GM19238 (cell line): ENCODE data around the gene IFI44.

Experiments used
- DNase-seq: peaks from one replicate; pipeline ENCODE4 v3.0.0; 2011; ENCODE audit warnings: low spot score; ENCODE audit not compliant: insufficient read length

IFI44 gene

DNA sequence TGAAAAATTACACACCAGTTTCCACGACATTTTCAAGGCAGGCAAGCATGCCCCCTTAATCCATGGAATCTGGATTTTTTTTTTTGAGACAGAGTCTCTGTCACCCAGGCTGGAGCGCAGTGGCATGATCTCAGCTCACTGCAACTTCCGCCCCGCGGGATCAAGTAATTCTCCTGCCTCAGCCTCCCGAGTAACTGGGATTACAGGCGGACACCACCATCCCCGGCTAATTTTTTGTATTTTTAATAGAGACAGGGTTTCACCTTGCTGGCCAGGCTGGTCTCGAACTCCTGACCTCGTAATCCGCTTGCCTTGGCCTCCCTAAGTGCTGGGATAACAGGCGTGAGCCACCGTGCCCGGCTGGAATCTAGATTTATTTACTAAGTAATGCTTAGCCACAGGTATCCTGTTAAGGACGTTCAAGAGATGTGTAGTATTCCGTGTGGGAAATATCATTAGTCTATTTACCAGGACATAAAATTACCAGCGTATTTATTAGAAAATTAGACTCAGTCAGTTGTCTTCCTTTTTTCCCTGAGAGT, 2.5 kb downstream of the IFI44 start:
- no peak for DNase-seq

DNA sequence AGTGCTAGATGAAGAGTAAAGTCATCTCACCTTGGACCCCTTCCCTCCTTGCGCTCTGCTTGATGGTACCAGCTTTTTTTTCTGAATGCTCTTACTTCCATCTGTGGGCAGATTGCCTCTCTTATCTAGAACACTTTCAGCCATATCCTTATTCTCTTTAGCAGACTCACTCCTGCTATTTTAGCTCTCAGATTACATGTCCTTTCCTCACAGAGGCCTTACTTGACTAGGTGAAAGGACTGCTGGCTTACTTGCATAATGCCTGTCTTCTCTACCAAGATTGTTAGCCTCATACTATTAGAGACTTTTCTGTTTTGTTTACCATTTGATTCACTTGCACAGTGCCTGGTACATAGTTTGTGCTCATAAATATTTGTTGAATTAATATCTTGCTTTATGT, 9.3 kb downstream of the IFI44 start:
- DNase-seq: no peak

DNA sequence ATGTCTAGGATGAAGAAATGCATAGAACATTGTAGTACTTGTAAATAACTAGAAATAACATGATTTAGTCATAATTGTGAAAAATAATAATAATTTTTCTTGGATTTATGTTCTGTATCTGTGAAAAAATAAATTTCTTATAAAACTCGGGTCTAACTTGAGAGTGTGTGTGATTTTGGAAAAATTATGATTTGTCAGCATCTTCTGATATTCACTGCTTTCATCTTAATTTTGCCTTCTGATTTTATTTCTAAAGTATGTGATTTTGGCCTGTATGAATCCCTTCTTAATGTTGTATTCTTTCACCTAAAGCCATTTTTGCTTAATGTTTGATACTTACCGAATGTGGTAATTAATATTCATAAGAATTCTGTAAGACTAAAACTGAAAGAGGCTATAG, 14.3 kb downstream of the IFI44 start:
- DNase-seq: no peak

DNA sequence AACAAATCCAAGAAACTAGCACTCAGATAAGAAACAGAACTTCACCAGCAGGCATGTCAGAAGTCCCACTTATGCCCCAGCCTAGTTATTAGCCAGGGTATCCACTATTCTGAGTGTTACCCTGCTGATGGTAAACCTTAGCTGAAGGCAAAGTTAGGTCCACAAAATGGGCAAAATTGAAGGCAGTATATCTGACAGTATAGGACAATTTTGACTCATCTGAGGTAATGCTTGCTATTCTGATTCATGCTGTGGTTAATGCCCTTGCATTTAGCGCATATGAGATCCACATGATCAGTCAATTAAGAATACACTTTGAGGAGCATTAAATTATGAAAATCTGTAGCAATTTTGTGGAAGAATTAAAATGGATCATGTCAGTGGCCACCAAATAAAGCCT, 15.1 kb downstream of the IFI44 start:
- DNase-seq: no peak

DNA sequence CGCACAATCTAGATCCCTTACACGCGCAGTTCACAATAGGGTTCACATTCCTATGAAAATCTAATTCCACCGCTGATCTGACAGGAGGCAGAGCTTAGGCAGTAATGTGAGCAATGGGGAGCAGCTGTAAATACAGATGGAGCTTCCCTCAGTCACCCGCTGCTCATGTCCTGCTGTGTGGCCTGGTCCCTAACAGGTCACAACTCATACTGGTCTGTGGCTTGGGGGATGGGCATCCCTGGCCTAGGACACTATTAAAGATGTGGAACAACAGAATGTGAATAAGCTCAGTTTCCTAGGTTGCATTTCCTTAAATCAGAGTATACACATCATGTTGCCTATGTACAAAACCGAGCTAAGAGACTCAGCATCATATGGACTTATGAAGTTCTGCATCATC, 16.2 kb downstream of the IFI44 start:
- DNase-seq: no peak

DNA sequence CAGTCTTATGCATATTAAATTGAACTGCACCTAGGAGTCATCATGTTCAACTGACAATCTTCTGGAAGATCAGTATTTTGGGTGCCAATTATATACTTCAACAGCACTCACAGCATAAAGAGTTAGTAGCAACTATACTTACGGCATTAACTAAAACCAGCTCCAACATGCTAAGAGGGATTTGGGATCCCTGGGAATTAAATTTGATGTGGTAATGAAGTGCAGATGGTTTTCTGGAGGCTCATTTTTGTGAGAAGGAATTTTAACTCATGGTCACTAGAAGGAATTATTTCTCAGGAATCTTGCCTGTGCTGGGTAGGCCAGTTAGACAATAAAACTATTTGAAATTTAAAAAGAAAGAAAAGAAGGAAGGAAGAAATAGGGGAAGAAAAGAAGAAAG, 18.3 kb downstream of the IFI44 start:
- no peak for DNase-seq

DNA sequence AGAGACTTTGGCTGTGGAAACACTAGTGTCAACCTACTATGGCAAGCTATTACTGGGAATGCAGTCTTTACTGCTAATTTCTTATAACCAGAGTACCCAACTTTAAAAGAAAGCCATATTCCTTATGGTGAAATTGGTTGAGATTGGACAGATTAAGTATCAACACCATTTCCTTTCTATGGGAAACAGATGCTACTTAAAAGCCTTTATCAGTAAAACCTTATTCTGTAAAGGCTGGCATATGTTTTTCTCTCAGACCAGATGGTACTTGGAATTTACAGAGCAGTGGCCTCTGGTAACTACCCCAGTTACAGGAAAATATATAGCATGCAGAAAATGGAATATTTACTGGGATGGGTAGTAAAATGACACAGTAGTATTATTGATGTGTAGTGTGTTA, 18.8 kb downstream of the IFI44 start:
- no peak for DNase-seq

DNA sequence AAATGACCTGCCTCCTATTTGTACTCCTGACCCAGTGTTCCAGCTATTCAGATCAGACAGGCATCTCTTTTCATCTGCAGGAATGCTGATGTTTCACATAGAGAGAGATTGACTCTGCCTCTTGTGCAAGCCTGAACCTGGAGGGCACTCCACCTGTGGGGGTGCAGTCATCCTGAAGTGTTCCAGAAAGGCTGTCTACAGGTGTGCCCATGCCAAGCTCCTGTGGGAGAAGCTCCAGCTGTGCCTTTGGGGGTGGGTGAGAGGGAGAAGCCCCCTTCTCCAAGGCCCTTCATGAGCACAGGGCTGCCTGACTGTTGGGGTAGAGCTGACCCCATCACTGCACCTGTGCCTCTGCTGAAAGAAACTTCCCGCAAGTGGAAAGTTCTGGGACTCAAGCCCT, 22.8 kb downstream of the IFI44 start:
- DNase-seq: no peak

DNA sequence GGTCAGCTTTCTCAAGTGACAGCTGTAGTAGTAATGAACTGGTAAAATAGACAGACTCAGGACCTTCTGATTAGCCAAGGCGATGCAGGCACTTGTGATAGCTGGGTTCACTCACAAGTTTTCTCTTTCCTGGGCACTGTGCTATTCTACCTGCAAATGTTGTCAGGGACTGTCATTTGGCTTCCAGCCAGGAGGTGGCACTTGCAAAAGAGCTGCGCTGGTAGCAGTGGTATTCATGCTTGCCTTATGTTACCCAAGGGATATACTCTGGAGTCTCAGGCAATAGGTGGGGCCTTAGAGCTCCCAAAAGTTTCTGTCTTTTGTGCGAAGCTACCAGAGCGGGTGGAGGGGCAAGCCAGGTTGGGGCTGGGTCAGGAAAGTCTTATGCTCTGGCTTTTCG, 23.5 kb downstream of the IFI44 start:
- DNase-seq: no peak

DNA sequence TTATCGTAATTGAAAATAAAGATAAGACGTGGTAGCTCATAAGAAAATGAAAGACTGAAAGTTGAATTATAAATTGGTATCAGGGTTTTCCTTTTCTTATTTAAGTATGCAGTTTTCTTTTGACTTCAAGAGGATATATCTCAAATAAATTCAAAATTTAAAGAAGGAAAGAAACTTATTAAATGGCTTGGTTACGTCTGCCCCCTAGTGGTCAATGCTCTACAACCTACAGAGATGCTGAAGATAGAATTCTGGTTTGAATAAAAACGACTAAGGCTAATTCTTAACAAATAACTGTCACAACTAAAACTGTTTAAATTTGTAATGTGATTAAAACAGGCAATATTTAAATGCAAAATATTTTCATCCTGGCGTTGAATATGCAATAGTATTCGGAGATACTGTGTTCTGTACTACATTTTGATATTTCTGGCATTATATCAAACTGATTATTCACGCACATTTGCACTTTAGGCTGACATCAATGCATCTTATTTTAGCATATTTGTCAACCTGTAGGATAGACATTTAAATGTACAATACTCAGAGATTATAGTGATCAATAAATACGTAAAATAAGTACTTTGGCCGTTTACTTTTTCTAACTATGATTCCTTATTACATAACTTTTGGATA, 26.8 kb downstream of the IFI44 start:
- no peak for DNase-seq

DNA sequence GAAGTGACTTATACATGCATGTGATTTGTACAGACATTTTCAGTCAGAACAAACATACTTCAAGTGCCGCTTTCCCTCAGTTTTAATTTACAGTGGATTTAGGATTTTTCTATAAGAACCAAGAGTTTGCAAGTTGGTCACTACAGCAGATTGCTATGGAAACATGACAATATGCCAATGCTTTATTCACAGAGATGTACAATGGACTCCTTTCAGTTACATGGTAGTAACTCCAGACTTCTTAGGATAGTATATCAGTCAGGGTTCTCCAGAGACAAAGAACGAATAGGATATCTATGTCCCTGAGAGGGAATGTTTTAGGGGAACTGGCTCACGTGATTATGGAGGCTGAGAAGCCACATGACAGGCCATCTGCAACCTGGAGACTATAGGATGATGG, 27.4 kb downstream of the IFI44 start:
- no peak for DNase-seq

DNA sequence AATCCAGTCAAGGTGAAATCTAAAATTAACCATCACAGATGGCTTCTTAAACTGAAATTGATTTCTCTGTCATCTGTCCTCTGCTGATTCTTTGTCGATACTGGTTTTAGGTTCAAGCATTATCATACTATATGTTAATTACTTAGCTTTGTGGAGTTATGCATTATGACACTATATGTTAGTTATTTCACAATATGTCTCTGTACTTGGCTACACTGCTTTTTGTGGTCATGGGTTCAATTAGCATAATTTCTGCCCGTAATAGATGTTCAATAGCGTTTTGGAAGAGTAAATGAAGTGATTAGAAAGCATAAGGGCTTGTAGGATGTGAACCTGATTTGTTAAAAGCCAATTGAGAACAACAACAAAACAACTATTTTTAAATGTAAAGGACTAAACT, 28.2 kb downstream of the IFI44 start:
- no peak for DNase-seq

DNA sequence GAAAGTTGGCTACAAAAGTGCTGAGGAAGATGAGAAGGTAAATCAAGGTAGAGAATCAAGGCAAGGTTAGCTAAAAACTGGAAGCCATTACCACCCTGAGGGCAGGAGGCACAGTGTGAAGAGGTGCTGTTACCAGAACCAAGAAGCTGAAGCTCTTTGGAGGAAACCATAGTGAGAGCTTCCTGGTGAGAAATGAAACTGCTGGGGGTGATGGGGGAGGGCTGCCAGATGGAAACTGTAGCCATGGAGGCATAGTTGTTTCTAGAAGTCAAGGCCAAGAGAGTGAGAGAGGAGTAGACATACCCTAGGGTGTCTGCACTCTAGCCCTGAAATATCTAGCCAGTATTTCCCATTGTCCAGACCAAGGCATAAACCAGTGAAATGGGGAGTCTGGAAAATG, 28.7 kb downstream of the IFI44 start:
- peak; percentile 24 for DNase-seq

DNA sequence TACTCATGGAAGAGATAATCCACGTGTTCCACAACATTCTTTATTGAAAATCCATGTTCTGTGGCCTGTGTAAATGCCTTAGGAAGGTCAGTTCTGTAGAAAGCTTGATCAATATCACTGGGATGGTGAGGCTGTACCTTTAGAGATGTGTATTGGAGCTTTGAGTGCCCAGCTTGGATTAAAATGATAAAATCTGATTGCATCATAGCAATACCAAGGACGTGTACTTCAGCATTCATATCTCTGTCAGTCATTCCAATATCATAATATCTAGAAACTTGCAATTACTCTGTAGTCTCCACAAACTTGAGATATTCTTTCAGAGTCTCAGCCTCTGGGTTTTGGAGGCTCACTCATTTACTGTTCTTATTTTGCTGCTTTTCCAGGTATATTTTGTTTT, 31.6 kb downstream of the IFI44 start:
- no peak for DNase-seq

DNA sequence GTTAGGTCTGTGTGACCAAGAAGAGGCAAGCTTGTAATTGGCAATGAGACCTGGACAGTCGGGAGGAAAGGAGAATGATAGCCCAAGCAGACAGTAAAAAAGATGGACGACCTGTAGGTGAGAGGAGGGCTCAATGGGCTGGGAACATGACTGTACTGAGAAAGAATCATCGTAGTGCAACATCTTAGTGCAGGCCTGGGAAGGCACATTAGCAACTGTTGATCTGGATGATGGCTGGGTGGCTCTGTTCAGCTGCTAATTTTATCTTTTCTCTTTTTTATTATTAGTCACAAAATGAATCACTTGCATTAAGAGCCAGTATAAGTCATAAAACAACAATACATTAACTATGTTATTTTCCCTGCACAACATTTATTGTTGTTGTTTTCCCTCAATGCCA, 32.9 kb downstream of the IFI44 start:
- DNase-seq: no peak

DNA sequence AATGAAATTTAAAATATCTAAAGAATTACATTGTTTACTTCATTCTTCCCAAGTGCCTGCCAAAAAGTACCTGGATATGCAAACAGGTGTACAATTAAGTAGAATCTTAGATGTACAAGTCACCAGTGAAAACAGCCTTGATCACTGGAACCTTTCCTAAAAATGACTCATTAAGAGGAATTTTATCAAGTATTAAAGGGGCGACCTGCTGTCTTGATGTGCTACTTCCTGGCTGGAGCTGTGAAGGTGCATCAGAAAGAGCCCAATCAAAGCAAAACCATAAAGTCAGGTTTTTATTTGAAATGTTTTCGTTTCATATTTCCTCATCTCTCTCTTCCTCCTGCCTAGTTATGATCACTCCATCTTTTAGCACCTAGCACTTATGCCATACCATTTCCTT, 33.4 kb downstream of the IFI44 start:
- DNase-seq: no peak

DNA sequence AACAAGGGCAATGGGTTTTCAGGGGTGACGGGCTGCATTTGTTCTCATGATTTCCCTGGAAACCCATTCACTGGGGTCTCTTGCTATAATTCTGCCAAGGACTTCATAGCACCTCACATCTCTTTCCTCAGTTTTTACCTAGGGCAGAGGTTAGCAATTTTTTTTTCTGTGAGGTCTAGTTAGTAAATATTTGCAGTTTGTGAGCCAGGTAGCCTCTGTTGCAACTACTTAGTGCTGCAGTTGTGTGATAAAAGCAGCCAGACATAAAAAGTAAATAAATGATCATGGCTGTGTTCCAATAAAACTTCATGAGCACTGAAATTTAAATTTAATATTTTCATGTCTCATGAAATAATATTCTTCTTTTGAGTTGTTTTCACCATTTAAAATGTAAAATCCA, 37.7 kb downstream of the IFI44 start:
- DNase-seq: no peak

DNA sequence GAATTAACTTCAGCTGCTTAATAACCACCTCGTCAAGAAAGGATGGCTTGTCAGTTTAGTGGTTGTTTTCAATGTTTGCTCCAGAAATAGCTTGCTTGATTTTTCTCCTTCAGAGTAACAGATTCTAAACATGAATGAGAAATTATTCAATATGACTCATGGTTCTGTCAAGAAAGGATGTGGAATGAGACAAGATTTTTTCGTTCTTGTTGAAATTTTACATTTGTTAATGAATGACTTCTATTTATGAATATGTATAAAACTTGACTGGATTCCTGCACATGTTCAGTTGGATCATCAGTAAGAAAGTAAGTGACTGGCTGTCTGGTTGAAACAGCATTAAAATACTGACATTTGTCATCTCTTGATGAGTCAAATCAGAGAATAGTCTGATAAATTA, 38.3 kb downstream of the IFI44 start:
- DNase-seq: no peak

DNA sequence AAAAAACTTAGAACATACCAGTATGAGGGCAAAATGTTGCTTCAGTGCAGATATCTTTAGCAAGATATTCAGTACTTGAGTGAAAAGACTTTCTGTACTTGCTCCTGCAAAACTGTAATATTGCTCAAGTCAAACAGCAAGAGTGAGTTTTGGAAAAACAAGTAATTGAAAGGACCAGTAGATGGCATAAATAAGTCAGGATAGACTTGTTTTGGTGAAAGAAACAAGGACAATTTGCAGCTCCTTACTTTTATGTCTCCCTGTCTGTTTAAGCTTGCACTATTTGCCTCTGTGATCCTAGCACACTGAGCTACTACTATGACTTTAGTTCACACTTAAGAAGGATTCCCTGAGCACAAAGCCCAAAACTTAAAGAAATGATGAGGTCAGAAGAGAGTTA, 39.1 kb downstream of the IFI44 start:
- DNase-seq: no peak

DNA sequence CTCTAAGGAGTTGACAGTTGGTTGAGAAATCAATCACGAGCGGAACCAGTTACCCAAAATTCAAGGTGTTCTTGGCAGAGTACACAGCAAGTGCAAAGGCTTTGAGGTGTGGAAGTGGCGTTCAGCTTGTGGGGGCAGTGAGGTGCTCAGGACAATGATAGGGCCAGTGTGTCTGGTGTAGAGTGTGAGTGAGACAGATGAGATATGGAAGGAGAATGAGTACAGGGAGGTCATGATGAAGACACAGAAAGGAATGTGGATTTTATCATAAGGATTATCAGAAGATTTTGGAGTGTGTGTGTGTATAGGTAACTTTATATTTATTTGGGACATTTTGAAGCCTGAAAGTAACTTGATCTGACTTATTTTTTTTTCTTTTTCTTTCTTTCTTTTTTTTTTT, 40.9 kb downstream of the IFI44 start:
- DNase-seq: no peak

DNA sequence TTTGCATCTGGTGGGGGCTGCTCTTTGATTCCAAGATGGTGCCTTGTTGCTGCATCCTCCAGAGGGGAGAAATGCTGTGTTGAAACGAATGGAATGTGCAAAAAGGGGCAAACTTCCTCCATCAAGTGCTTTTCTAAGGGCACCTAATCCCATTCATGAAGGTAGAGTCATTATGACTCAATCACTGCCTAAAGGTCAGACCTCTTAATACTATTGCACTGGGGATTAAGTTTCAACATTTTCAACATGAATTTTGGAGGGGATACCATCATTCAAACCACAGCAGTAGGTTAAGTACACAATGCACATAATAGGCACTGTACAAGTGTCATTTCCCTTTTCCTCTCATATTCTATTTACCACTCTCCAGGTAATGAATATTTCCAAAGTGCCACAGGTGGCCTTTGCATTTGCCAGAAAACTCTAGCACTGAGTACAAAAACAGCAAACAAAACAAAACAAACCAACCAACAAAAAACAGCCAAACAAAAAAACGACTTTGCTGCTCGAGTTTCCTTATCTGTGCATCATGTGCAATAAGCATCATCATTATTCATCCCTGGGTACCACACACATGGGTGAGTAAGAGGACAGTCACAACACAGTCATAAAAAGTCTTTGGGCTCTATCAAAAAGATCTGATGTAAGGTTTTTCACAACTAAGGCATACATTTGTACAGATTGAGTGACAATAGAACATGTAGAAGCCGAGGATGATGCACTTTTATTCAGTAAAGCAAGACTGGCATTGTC, 42.5 kb downstream of the IFI44 start:
- DNase-seq: no peak

DNA sequence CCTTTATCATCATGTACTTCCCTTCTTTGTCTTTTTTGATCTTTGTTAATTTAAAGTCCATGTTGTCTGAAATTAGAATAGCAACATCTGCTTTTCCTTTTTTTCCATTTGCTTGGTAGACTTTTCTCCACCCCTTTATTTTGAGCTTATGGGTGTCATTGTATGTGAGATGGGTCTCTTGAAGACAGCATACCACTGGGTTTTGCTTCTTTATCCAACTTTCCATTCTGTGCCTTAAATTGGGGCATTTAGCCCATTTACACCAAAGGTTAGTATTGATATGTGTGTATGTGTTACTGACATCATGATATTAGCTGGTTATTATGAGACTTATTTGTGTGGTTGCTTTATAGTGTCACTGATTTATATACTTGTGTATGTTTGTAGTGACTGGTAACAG, 50.2 kb downstream of the IFI44 start:
- DNase-seq: no peak

DNA sequence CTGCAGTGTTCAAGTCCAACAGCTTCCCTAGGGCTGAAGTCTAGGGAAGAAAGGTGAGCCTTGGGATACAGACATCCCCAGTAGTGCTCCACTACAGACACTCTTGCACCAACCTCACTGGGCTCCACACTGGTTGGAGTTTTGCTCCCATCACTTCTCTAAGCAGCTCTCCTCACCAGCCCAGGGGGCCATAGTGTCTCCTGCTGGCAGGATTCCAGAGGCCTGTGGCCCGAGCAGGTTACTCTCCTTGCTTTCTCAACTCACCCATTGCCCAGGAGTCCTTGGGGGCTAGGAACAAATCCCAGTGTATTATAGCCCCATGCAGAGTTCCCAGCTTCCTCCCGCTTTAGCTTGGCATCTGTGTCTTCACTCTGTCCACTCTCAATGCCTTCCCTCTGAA, 52.8 kb downstream of the IFI44 start:
- no peak for DNase-seq
